ENCODE results near the gene PLXNA4. TPM values are rescaled to one million over a fixed set of nuclear protein-coding genes. Genes with fewer than 3 reads are reported as not detected.

The PLXNA4 gene
- total and polyA plus RNA-seq, 4 donors = 0.04 to 1.1 (median 0.41) TPM

DNA sequence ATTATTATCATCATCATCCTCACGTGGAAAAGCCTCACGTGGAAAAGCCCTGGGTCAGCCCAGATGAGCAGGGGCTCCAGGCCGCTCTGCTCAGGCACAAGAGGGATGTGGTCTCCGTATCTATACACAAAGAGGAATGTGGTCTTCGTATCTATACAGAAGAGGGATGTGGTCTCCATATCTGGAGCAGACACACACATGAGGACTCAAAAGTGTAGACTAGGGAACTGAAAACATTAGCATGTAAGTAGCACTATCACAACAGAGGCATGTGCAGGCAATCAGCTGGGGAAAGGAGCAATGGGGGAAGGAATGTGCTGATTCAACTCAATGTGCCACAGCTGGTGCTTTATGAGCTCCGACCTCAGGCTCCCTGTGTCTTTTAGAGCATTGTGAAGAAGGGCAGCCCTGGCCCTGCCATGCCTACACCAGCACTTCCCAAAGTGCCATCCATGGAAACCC lies 86.5 kb downstream of the PLXNA4 start:
- no peaks in the 10 kb centered on the region for H3K36me3 ChIP-seq (ENCODE audit: control insufficient read depth in 4 of 4, insufficient read depth in 3 of 4, low read depth in 1 of 4, low read length in 3 of 4)

More for the DNA sequence above, 86.5 kb downstream of the PLXNA4 start:
- 87% methylated on average over 6 of the region's 6 CpGs for WGBS
- no peak for DNase-seq (ENCODE audit: low spot score)
- TF ChIP-seq YY1 (IDR thresholded peaks at IDR 0.05) (no peak), SP1 (IDR thresholded peaks at IDR 0.05) (no peak), NR2F2 (IDR thresholded peaks at IDR 0.05) (no peak), EGR1 (IDR thresholded peaks at IDR 0.05; ENCODE audit: low read depth in 2 of 2) (no peak), REST (IDR thresholded peaks at IDR 0.05) (no peak), RAD21 (IDR thresholded peaks at IDR 0.05) (no peak), FOXA1 (IDR thresholded peaks at IDR 0.05) (no peak), HNF4A (conservative IDR thresholded peaks at IDR 0.05) (no peak), ZBTB33 (IDR thresholded peaks at IDR 0.05) (no peak), RXRA (IDR thresholded peaks at IDR 0.05) (no peak), HNF4G (IDR thresholded peaks at IDR 0.05) (no peak), FOXA2 (IDR thresholded peaks at IDR 0.05) (no peak), GABPA (IDR thresholded peaks at IDR 0.05 in 1 of 2, conservative IDR thresholded peaks at IDR 0.05 in 1 of 2) (no peak), TAF1 (conservative IDR thresholded peaks at IDR 0.05) (no peak), JUND (IDR thresholded peaks at IDR 0.05) (no peak)
- TF ChIP-seq, protein P1, sequence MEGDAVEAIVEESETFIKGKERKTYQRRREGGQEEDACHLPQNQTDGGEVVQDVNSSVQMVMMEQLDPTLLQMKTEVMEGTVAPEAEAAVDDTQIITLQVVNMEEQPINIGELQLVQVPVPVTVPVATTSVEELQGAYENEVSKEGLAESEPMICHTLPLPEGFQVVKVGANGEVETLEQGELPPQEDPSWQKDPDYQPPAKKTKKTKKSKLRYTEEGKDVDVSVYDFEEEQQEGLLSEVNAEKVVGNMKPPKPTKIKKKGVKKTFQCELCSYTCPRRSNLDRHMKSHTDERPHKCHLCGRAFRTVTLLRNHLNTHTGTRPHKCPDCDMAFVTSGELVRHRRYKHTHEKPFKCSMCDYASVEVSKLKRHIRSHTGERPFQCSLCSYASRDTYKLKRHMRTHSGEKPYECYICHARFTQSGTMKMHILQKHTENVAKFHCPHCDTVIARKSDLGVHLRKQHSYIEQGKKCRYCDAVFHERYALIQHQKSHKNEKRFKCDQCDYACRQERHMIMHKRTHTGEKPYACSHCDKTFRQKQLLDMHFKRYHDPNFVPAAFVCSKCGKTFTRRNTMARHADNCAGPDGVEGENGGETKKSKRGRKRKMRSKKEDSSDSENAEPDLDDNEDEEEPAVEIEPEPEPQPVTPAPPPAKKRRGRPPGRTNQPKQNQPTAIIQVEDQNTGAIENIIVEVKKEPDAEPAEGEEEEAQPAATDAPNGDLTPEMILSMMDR (IDR thresholded peaks at IDR 0.05; ENCODE audit: low read depth, low read length, missing input control) = no peak
- TF ChIP-seq, protein P2, sequence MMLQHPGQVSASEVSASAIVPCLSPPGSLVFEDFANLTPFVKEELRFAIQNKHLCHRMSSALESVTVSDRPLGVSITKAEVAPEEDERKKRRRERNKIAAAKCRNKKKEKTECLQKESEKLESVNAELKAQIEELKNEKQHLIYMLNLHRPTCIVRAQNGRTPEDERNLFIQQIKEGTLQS (IDR thresholded peaks at IDR 0.05) = no peak
- TF ChIP-seq, protein P3, sequence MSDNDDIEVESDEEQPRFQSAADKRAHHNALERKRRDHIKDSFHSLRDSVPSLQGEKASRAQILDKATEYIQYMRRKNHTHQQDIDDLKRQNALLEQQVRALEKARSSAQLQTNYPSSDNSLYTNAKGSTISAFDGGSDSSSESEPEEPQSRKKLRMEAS (IDR thresholded peaks at IDR 0.05) = no peak
- Histone ChIP-seq H3K9ac (ENCODE audit: low read depth in 1 of 2, low read length in 2 of 2) (no peak overlapping the region), H3K27me3 (ENCODE audit: control insufficient read depth in 4 of 4, insufficient read depth in 4 of 4, low read length in 3 of 4) (no peaks in the 10 kb centered on the region), H3K27ac (ENCODE audit: low read depth in 1 of 2, low read length in 2 of 2) (no peak overlapping the region), H3K4me3 (ENCODE audit: low read depth in 1 of 3, low read length in 3 of 3) (no peak overlapping the region), H3K9me3 (ENCODE audit: control insufficient read depth in 4 of 4, low read length in 3 of 4) (no peaks in the 10 kb centered on the region), H3K4me1 (ENCODE audit: control insufficient read depth in 4 of 4, insufficient read depth in 4 of 4, low read length in 3 of 4) (no peaks in the 10 kb centered on the region)
